Upper lobe of left lung (tissue), 4 donors: Measurements from ENCODE around the gene CXCR6.

Experiments used
- CTCF ChIP-seq, 6 experiments: fragments of 450-650 bp in 4 of 6; fragments of 200-600 bp in 2 of 6; sonication (generic) in 2 of 6; IDR thresholded peaks; one replicate each; pipeline ENCODE4 v1.5.1; 2016 to 2019; ENCODE audit warnings: antibody characterized with exemption in 6 of 6
- POLR2A ChIP-seq, 4 donors: fragments of 450-650 bp; IDR thresholded peaks; one replicate each; pipeline ENCODE4 v1.5.1; 2016 to 2017; ENCODE audit warnings: antibody characterized with exemption in 4 of 4, mild to moderate bottlenecking in 2 of 4

- TF ChIP-seq CTCF (IDR thresholded peaks at IDR 0.05) (no peak), POLR2A (IDR thresholded peaks at IDR 0.05) (no peak)
Measured at GRCh38 chr3:45967724-45968123, 24.5 kb downstream of the CXCR6 start.
